Right renal pelvis (tissue), 4 donors: Measurements from ENCODE around the gene GKN1. TPM values are rescaled to one million over a fixed set of nuclear protein-coding genes. Genes with fewer than 3 reads are reported as not detected.

Source experiments
- DNase-seq, 4 donors: peaks; one replicate each; pipeline ENCODE4 v3.0.0-alpha.2; 2013; ENCODE audit warnings: low read depth in 4 of 4, low spot score in 3 of 4, missing footprints in 1 of 4
- polyA plus RNA-seq, 4 donors: library from polyadenylated mRNA; unstranded; fragments of 120-200 nt; gene quantifications; one replicate each; pipeline ENCODE4 v1.2.1, GENCODE V29; 2013; ENCODE audit not compliant: insufficient read length in 4 of 4

The GKN1 gene, protein sequence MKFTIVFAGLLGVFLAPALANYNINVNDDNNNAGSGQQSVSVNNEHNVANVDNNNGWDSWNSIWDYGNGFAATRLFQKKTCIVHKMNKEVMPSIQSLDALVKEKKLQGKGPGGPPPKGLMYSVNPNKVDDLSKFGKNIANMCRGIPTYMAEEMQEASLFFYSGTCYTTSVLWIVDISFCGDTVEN
- not detected for polyA plus RNA-seq

DNA sequence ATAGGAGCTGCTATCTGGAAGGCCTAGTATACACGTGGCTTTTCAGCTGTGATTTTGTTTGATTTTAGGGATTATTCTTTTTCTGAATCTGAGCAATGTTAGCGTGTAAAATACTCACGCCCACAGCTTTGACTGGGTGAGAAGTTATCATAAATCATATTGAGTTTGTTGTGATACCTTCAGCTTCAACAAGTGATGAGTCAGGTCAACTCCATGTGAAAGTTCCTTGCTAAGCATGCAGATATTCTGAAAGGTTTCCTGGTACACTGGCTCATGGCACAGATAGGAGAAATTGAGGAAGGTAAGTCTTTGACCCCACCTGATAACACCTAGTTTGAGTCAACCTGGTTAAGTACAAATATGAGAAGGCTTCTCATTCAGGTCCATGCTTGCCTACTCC is at the start of gene GKN1:
Gene GKN1 (plus strand): TSS at position 386 of the 400 bp plus-strand sequence. CDS start 42 bp downstream, outside the sequence.
- no peak for DNase-seq

DNA sequence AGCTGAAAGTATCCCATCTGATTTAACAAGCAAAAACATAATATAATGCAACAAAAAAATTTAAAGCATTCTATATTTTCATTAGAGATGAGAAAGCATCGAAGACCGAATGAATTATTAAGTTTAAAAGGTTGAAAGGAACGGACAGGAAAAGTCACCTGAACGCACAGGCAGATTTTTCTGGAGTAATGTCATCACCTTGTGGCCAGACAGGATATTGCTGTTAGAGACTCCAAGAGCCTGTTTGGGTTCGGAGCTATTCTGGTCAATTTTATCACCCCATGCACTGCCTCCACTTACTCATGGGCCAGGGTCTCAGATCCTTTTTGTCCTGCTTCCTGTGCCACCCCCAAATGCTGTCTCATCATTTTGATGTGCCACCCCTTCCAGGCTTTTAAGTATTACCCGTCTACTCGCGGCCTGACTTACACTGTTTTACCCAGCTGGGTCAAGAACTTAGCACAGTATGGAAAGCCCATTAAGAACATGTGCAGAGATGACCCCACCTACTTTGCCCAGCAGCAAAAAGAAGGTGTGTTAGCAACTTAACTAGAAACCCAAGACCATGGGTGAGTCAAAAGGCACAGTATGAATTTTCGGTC is 49.0 kb upstream of the GKN1 start:
- DNase-seq, result peak; percentile 31 to 35 (median 34)

DNA sequence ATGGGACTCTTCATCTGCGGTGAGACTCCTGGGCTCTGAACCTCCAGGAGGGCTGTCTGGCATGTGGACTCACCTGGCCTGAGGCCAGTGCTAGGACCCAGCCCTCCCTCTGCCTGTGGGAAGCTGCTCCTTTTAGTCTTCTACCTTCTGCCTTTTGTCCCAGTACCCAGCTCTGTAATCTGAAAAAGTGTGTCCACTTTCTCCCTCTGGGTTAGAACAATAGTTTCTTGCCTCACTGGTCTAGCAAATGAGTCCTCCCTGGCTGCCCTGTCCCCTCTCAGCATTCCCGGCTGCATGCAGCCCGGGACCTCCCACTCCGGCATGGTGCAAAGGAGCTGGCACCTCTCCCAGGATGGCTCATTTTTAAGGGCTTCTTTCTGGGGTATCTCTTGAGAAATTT is 47.6 kb upstream of the GKN1 start:
- DNase-seq, result no peak

DNA sequence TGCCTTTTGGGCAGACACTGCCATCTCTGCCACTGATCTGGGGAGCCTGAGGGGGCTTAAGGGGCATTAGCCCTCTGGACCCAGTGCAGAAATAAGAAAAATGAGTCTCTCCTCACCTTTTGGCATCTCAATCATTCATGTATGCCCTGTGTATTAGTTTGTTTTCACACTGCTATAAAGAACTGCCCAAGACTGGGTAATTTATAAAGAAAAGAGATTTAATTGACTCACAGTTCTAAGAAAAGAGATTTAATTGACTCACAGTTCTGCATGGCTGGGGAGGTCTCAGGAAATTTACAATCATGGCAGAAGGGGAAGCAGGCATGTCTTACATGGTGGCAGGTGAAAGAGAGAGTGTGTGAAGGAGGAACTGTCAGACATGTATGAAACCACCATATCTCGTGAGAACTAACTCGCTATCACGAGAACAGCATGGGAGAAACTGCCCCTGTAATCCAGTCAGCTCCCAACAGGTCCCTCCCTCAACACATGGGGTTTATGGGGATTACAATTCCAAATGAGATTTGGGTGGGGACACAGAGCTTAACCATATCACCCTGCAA is 43.2 kb upstream of the GKN1 start:
- DNase-seq, result no peak

DNA sequence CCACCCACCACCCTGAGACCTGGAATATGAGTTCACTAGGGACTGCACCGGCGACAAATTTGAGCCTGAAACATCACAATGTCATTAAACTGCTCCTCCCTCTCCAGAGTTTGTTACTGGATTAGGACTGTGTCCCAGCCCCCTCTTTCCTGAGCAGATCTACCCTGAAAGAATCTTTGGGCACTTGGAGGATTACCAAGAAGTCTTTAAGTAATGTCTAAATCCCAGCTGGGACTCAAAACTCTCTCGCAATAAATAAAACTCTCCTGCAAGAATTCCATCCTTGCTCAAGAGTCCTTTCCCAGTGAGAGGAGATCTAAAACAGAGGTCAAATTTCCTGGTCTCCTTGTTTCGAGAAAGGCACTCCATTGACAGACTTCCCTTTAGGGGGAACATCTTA is 42.6 kb upstream of the GKN1 start:
- no peak for DNase-seq

DNA sequence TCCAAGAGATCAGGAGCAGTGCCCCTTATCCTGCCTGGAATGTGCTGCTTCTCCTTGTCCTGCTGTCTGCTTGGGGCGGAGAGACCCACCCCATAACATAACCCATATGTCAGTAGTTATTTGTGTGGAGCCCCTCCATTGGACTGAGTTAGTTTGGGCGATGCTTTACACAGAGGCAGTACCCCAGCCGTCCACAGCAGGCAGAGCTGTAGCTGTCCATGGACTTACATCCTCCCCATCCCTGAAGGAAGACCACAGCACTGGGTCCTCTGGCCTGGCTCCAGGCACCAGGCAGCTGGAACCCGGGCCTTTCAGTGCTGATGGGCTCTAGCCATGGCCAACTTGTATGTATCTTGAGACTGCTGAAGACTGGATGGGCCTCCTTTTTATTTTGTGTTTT is 42.0 kb upstream of the GKN1 start:
- DNase-seq, result no peak

DNA sequence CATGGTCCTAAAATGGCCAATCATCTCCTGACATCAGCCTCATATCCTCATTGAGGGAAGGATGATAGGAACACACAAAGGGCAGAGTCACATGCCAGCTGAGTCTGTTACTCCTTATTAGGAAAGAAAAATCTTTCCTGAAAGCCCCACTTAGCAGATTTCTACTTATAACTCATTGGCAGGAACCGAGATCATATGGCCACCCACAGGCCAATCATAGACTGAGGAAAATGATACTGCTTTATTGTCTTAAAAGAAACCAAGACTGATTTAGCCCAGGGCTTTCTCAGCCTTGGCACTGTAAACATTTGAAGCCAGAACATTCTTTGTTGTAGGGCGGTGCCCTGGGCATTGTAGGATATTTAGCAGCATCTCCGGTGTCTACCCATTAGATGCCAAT is 40.4 kb upstream of the GKN1 start:
- DNase-seq, result no peak

DNA sequence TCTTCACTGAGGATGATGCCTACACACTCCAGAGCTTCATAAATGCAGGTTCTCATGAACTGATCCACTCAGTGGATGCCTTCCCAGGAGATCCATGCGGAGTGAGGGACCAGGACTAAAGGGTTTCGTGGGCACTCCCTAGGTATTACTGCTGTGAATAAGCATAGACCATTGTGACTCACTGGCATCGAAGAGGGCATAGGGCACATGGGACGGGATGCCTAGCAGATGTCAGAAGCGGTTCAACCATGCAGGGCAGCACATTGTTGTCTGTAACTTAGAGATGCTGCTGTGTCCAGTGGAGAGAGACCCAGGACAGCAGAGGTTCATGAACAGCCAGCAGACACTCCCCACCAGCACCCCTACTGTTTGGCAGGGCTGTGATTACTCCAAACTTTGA is 39.0 kb upstream of the GKN1 start:
- DNase-seq, result no peak

DNA sequence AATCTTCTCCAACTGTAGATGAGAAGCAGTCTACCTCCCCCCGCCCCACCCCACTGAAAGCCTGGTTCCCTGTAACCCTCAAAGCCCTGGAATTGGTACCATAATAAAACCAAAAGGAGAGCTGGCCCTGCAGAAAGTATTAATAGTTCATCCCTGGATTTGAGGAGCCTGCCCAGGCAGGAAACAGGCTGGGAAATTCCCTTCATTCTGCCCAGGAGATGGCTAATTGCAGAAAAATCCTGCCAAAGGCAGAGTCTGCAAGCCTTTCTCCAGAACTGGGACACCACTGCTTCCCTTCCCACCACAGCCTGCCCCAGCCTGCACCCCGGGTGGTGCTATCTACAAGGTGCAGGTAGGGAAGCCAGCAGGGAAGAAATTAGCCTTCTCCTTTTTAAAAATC is 38.0 kb upstream of the GKN1 start:
- DNase-seq, result no peak

DNA sequence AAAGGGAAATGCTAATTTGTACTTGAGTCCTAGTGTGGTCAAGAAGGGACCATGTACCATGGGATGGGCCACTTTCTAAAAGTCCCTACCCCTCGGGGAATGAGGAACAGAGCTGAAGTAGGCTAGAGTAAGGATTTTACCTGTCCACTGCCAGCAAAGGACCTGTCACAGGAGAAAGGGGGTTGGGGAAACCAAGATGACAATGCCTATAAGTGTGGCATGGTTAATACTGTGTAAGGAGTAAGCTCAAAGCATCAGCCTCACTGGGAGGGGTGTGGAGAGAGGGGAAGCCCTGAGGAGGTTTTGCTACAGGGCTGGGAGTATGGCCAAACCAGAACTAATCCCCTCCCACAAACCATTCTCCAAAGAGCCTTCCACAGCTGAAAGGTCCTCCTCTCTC is 37.5 kb upstream of the GKN1 start:
- DNase-seq, result no peak

DNA sequence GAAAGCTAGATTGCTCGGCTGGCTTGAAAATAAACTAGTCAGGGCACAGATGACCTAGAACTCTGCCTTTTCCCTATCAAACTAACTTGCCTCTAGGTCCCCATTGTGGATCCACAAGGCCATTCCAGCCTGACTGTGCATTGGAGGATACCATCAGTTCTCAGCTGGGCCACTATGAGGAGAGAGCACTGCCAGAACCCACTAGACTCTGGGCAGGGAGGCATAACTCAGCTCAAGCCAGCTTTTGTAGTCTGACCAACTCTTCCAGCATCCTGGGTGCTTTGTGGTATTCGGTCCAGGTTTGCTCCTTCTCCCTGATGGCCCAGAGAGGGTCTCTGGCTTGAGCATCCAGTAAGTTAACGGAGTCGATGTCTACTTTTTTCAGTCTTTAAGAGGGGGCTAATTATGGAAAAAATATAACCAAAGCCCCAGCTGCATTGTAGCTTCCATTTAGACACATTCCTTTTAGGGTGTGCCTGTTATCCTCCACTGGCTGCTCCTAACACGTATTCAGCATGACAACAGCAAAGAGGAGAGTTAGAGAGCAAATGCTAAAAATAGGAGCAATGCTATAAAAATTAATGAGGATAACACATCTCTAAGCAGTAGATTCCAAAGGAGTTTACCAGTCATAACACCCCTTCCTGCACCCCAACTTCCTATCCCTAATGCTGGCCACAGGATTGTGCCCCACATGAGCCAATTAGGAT is 36.9 kb upstream of the GKN1 start:
- DNase-seq, result no peak

DNA sequence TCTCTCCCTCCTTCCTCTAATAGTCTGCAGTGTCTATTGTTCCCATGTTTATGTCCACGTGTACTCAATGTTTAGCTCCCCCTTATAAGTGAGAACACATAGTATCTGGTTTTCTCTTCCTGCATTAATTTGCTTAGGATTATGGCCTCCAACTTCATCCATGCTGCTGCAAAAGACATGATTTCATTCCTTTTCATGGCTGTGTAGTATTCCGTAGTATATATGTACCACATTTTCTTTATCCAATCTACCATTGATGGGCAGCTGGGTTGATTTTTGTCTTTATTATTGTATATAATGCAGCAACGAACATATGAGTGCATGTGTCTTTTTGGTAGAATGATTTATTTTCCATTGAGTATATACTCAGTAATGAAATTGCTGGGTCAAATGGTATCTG is 35.5 kb upstream of the GKN1 start:
- no peak for DNase-seq

DNA sequence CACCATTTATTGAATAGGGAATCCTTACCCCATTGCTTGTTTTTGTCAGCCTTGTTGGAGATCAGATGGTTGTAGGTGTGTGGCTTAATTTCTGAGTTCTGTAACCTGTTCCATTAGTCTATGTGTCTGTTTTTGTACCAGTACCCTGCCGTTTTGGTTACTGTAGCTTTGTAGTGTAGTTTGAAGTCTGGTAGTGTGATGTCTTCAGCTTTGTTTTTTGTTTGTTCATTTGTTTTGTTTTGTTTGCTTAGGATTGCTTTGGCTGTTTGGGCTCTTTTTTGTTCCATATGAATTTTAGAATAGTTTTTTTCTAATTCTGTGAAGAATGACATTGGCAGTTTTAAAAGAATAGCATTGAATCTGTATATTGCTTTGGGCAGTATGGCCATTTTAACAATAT is 34.5 kb upstream of the GKN1 start:
- DNase-seq, result no peak

DNA sequence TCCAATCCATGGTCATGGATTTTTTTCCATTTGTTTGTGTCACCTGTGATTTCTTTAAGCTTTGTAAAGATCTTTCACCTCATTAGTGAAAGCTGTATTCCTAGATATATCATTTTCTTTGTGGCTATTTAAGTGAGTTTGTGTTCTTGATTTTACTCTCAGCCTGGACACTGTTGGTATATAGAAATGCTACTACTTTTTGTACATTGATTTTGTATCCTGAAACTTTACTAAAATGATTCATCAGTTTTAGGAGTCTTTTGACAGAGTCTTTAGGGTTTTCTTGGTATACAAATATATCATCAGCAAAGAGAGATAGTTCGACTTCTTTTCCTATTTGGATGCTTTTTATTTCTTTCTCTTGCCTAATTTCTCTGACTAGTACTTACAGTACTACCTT is 34.1 kb upstream of the GKN1 start:
- DNase-seq, result no peak

DNA sequence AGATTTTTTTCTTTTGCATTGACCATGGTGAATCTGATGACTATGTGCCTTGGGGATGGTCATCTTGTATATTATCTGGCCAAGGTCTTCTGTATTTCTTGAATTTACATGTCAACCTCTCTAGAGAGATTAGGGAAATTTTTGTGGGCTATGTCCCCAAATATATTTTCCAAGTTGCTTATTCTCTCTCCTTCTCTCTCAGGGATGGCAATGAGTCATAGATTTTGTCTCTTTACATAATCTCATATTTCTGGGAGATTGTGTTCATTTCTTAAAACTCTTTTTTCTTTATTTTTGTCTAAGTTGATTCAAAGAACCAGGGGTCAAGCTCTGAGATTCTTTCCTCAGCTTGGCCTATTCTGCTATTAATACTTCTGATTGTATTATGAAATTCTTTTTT is 31.6 kb upstream of the GKN1 start:
- no peak for DNase-seq

DNA sequence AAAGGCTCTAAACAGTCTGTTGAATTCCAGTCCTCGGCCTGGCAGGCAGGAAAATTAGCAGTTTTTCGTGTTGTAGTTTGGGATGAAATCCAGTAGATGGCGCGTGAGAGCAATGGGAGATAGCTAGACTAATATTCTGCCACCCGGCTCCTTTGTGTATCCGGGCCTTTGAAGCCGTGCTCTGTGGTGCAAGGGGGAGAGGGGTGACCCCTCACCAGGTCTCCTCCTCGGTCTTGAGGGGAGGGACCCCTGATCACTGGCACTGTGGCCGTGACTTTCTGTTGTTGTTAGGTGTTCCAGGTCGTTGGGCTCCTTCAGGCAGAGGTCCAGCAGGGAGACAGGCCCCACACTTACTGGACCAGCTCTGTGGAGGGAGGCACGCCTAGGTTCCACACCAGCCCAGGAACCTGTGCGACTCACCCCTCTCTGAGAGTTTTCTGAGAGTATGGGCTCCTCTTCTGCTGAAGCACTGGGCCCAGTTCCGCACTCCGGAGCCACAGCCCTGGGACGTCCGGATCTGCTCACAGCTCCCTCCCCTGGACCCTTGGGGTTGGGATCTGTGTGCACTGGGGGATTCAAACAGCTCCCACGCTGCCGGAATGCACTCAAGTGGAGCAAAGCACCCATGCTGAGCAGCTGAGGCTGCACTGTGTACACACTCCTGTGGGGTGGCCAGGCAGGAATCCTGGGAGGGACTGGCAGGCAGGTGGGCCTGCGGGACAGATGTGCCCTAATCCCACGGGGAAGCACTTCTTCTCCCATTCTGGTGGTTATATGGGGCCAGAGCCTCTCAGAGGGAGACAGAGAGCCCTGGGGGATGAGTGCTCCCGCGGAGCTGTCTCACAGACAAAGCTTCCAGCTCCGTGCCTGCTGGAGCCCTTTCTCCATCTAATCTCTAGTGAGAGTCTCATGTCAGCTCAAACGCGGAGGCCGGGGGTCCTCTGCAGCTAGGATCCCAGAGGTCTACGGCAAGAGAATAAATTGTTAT is 30.6 kb upstream of the GKN1 start:
- peak; percentile 58 to 74 (median 74) for DNase-seq

DNA sequence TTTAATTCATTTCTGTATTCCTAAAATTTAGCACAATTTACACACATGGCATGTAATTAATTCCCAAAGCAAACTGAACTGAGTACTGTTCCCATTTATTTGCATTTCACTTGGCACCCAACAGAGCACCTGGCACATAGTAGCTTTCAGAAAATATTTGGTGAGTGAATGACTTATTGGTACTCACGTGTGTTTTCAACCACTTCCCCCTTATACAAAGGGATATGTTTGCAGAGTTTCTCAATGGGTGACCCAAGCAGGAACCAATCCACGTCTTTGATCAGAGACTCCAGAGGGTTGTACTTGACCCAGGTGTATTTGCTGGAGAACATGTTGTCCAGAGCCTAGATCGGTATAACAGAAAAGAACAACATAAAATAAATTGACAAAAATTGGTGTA is 28.3 kb upstream of the GKN1 start:
- no peak for DNase-seq

DNA sequence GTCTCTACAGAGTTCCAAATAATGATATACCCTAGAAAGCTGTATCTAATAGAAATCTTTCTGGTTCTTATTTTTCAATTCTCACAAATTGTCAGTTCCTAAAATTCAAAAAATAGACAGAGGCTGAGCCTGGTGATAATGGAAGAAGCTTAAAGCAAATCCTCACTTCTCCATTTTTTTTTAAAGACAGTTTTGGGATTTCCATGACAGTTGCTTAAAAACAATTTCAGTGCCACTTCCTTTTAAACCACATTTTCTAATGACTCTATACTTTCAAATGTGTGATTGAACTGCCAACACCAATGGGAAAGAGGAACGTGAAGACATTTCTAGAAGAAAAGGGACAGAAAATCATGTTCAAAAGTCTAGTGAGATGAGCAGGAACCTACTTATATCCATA is 25.7 kb upstream of the GKN1 start:
- DNase-seq, result no peak

DNA sequence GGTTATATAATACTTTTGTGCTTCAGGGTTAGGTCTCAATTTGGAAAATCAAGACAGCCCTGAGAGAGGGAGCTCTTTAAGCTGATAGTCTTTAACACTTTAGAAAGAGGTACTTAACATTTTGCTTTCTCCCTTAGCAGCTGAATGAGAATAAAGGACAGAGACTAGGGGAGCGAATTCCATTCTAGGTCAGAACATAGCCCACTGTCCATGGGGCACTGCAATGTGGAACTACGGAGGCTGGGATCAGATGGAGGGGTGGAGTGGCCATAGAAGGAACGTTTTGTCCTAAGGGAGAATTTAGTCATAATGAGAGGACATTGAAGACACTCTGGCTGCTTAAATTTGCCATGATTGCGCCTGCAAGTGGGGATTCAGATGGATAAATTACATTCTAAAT is 22.5 kb upstream of the GKN1 start:
- no peak for DNase-seq

DNA sequence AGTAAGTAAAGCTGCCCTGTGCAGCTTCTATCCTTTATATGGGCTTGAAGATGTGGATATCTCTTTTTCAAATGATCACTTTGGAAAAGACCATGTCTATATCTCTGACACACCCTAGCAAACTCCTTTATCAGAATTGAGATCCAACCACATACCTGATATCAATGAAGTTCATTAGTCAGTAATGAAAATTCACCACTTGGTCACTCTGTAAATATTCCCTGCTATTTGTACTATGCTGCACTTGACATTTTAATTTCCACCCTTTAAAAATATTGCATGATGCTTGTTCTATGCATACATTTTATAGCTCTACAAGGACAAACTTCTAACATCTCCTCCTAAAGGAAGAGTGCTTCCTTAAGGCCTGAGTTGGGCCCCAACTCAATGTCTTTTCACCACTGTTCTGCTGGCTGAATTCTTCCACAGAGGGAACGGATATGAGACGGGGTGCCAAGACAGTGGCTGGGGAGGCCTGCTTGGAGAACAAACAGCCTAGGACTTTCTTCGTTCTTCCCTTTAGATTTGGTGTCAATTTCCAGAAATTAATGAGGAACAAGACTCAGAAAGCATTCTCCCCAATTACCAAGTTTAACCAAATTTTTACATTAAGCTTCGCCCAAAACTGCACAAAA is 21.4 kb upstream of the GKN1 start, which contains the start of gene GKN2:
Gene GKN2 (minus strand): TSS at position 7 of the 635 bp plus-strand sequence. CDS start 32 bp downstream, outside the sequence.
- no peak for DNase-seq
